ENCODE results near the gene ZDHHC8. TPM values are rescaled to one million over a fixed set of nuclear protein-coding genes. Genes with fewer than 3 reads are reported as not detected.
A peak's percentile ranks its signal among the peaks of the same experiment; 100 is the strongest.

Gene ZDHHC8
- total RNA-seq, 1 experiment from 2014 or later = 7.8 TPM

DNA sequence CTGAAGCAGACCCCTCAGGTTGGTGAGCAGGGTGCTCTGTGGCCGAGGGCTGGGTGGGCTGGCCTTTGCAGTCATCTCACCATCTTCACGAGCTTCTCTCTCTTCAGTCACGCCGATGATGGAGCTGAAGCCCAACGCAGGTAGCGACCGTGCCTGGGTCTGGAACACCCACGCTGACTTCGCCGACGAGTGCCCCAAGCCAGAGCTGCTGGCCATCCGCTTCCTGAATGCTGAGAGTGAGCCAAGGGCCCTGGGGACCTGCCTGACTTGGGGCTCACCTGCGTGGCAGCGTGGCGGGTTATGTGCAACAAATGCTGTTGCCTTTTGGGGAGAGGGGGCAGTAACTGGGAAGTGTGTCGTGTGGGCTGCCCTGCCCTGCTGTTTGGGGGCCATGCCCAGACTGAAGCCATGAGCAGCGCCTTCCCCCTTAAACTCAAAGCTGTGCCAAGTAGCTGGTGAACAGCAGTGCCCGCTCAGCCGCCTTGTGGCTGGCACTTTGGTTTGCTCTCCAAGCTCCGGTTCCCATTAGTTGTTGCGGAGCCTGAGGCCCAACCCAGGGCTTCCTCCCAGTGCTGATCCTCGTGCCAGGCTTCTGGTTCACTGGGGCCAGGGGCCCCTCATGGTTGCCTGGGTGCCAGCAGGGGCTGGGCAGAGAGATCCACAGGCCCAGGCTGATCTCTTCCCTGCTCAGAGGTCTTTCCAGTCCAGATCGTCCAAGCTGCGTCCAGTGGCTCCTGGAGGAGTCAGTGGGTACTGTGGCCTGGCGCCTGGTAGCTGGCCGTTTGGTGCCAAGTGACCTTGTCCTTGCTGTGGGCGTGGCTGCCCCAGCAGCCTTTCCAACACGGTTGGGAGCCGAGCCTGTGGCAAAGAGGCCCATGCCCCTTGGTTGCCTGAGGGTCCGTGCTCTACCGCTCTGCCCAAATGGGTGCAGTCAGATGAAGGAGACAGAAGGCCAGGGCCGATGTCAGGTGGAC is 6.1 kb upstream of the ZDHHC8 start:
- DNase-seq (ENCODE audit: low spot score) = no peak
- in situ Hi-C loops (cut with HindIII; ENCODE audit: low sequenced_read_pairs) = no loop called here

DNA sequence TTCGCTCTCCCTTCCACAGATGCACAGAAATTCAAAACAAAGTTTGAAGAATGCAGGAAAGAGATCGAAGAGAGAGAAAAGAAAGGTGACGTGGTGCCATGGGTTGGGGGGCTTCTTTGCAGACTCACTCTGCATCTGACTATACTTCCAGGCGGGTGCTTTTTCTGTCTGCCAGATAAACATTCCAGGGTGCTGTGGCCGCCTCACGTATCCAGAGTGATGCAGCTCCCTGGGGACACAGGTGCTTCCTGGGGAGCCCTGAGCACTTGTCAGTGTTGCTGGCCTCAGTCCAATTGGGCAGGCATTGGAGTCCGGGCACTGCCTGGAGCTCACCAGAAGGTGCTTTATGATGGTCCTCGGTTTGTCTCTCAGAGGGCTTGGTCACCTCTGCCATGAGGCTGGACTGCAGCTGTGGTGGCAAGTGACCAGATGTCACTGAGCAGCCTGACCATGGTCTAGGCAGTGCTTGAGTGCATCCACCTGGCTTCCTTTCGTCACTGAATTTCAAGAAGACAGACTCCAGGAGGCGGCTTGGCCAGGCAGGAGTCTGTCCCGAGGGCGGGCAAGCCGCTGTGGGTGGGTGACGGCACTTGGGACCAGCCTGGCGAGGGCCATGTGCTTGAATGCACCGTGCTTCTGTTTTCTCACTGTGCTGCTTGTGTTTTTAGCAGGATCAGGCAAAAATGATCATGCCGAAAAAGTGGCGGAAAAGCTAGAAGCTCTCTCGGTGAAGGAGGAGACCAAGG is 5.1 kb upstream of the ZDHHC8 start:
- in situ Hi-C loops (cut with HindIII; ENCODE audit: low sequenced_read_pairs) = no loop called here
- DNase-seq (ENCODE audit: low spot score) = no peak

DNA sequence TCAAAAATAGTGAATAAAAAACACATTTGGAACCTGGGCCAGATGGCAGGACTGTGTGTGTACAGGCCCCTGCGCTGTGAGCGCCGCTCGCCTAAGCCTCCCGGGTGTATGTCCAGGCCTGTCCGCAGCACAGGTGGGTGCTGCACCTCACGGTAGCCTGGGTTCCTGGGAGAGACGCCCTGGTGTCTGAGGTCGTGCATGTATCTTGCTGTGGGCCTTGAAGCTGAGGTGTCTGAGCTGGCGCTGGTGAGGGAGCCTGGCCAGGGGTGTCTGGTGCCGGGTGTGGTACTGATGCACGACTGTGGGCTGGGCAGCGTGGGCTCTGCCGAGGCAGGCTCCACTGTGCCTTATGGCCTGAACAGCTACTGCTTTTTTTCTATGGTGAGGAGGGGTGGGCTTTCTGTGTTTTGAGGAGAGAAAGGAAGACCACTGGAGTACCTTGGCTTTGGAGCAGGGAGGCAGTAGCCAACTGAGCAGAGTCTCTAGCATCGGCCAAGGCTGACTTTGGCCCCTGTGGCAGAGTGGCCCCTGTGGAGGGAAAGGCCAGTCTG is 4.2 kb upstream of the ZDHHC8 start:
- no peak for DNase-seq (ENCODE audit: low spot score)
- in situ Hi-C loops (cut with HindIII; ENCODE audit: low sequenced_read_pairs) = no loop called here

DNA sequence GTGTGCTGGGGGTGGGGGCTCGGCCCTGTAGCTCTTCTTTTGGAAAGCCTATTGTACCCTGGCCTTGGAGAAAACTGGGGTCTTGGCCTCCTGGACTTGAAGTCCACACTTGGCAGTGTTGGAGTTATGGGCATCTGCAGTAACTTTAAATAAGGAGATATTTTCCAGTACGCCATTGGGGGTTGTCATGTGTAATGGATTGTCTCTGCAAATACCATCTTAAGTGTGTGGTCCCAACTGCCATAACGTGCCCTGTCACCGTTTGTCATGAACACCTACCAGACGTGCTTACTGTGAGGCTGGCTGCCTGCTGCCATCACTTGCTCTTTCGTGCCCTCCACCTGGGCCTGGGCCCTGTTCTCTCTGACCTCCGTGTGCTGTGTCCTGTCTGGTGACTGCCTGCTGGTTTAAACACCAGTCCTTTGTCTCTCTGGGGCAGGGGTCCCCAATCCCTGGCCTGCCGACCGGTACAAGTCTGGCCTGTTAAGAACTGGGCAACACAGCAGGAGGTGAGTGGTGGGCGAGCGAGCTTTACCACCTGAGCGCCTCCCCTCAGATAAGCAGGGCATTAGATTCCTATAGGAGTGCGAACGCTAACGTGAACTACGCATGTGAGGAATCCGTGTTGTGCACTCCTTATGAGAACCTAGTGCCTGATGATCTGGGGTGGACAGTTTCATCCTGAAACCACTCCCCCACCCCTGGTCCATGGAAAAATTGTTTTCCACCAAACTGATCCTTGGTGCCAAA is 3.6 kb upstream of the ZDHHC8 start:
- in situ Hi-C loops (cut with HindIII; ENCODE audit: low sequenced_read_pairs) = no loop called here
- DNase-seq (ENCODE audit: low spot score) = no peak

DNA sequence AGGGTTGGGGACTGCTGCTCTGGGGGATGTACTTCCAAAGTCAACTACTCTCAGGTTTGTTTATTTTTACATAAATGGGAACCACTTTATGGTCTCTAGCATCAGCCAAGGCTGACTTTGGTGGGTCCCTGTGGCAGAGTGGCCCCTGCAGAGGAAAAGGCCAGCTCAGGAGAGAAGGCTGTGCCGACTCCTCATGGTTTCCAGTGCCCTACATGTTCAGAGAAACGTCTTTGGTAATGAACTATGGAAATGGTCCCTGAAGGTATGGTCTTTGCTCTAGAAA is 3.0 kb upstream of the ZDHHC8 start:
- no peak for DNase-seq (ENCODE audit: low spot score)
- in situ Hi-C loops (cut with HindIII; ENCODE audit: low sequenced_read_pairs) = no loop called here

DNA sequence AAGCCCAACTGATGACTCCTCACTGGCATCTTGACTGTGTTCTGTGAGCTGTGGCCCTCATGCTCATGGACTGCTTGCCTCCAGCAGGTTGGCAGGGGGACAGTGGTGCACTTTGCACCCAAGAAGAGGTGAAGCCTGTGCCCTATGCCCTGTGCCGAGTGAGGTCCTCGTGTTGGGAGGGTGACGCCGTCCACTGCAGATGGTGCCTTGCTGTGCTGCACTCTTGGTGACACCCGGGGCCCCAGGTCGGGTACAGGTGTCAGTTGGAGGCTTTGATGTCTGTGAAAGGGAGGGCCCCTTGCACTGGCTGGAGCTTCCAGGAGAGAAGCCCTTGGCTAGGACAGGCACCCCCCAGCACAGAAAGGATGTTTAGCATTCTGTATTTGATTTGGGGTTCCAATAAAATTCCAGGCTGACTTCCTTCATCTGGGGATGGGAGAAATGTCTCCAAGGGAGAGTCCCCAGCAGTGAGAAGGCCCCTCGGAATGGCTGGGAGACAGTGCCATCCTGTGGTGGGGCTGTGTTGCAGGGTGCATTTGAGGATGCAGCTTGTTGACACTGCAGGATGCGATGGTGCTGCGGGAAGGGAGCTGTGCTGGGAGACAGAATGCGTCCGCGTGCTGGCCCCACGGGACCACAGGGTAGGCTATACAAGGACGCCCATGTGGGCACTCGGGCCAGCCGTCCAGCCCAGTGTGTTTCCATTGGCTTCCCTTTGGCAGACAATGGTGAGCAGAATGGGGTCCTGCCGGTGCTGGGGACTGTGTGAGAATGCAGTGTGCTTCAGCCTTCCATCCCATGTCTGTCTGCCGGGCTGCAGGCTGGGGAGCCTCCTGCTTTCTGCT is 2.5 kb upstream of the ZDHHC8 start:
- peak; percentile 70 for DNase-seq (ENCODE audit: low spot score)
- in situ Hi-C loops (cut with HindIII; ENCODE audit: low sequenced_read_pairs) = no loop called here

DNA sequence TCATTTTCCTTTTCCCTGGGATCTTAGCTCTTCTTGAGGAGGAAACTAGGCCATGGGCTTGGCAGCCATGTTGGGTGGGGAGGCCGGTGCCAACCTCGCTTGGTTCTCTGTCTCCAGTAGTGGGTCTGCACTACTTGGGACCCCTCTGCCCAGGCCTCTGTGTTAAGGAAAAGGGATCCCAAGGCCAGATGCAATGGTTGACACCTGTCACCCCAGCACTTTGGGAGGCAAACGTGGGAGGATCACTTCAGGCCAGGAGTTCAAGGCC is 1.9 kb upstream of the ZDHHC8 start:
- no peak for DNase-seq (ENCODE audit: low spot score)
- in situ Hi-C loops (cut with HindIII; ENCODE audit: low sequenced_read_pairs) = no loop called here

DNA sequence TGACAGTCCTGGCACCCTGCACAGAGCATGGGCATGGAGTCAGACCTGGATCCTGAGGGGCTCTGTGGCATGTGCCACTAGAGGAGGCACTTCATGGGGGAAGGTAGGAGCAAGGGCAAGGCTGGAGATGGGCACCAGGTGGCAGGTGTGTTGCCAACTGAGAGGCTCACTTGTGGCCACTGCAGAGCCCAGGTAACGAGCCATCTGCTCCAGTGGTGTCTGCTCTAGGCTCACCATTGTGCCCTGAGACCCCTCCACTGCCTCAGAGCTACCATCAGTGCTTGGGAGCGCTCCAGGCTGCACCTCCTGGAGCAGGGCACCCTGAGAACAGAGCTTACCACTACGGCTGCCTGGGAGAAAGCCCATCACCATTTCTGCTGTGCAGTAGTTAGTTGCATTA is 1.3 kb upstream of the ZDHHC8 start:
- in situ Hi-C loops (cut with HindIII; ENCODE audit: low sequenced_read_pairs) = no loop called here
- DNase-seq (ENCODE audit: low spot score) = peak; percentile 53

DNA sequence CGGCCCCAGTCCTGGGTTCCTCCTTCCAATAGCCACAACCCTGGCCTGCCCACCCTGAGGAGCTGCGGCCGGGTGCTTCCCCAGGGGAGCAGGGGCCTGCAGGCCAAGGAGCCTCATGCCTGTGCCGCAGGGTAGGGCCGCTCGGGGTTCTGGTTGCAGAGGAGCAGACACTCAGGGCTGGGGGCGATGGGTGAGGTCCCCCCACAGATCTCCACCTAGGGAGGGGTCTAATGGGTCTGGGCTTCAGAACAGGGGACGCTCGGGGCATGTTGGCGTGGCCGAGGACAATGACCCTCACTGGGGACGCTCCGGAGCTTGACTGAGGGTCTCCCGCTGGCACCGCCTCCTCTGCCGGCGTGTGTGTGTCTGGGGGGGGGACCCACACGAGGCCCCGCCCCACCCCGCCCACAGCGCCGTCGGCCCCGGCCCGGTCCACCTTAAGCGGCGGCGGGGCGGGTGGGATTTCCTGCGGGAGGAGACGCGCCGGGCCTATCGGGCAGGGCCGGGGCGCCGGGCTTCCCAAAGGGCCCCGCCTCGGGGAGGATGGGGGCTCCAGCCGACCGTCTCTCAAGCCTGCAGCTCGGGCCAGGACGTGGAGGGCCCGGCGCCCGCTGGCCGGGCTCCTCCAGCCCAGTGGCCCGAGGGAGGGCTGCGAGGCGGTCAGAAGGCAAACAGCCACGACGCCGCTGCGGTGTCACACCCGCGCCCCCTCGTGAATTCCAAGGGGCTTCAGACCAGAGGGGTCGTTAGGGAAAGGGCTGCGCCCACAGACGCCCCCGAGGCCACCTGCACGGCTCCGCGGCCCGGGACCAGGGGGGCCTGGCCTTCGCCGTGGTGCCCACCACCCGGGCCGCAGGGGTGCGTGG is 640 bp upstream of the ZDHHC8 start:
- DNase-seq (ENCODE audit: low spot score) = peak; percentile 89
- in situ Hi-C loops (cut with HindIII; ENCODE audit: low sequenced_read_pairs) = no loop called here

DNA sequence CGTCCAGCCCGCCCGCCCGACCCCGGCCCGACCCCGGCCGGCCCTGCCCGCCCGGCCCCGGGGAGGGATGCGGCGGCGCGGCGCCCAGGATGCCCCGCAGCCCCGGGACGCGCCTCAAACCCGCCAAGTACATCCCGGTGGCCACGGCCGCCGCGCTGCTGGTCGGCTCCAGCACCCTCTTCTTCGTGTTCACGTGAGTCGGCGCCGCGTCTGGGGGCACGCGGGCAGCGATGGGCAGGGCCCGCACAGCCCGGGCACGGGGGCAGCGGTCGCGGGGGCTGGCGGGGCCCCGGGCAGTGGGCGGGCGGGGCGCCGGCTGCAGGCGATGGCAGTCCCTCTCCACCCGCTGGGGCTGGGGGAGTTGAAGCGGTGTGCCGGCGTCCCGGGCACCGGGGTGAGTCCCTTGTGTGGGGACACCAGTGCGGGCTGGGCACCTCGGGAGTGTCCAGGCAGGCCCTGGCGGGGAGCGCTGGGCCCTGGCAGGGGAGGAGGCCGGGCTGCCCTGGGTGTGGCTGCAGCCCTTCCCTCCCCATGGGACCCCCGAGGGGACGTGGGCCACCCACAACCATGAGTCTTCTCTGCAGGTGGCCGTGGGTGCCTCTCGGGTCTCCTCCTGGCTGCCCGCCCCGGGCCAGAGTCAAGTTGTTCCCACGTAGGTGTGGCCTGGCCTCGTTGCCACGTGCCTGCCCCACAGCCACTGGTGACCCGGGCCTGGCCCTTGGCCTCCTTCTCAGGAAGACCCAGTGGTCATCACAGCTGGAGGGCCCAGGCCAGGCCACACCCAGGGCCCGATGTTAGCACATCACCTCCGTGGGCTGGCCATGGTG is 468 bp downstream of the ZDHHC8 start:
- DNase-seq (ENCODE audit: low spot score) = no peak

DNA sequence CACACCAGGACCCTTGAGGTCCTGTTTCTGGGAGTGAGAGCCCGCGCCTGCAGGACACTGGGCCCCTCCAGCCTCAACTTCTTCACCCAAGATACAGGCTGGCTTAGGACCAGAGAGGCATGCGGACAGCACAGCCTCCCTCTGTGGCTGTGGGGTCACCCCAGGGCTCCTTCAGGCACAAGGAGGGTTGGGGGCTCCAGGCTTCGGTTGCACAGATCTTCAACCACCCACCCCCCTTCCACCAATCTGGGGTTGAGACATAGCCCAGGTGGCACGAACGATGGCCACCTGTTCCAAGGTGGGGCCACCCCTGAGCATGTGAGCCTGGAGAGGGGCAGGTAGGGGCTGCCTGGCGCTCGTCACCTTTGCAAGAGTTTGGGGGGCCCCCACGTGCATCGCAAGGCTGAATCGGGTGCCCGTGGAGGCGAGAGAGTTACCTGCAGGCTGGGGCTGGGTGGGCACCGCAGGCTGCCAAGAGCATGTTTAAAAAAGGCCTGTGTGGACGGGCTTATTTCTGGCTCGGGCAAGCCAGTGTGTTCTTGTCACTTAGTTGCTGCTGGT is 1.2 kb downstream of the ZDHHC8 start:
- in situ Hi-C loops (cut with HindIII; ENCODE audit: low sequenced_read_pairs) = no loop called here
- DNase-seq (ENCODE audit: low spot score) = no peak

More for the DNA sequence above, 468 bp downstream of the ZDHHC8 start:
- in situ Hi-C loops (cut with HindIII; ENCODE audit: low sequenced_read_pairs) = no loop called here

DNA sequence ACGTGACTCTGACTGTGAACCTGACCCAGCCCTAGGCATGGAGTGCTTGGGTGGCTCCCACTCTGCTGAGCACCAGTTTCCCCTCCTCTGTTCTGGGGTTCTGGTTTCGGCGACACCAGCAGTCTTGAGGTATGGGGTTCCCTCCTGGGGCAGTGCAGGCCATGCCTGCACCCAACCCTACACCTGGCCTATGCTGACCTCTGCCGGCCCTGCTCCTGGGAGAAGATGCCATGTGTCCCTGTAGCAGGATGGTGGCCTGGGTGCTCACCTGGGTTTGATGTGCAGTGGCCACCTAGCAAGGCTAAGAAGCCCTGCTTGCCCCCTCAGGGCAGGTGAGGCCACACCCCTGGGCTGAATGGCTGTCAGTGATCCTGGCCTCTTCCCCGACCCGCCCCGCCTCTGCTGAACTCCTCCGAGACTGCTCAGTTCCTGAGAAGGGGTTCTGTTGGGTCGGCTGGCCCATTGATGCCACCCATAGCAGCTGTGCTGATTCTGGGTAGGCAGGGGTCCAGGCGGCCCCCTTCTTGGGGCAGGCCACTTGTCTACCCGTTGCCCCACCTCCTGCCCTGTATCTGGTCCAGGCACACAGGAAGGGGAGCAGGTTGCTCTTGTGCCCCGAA is 2.4 kb downstream of the ZDHHC8 start:
- no peak for DNase-seq (ENCODE audit: low spot score)
- in situ Hi-C loops (cut with HindIII; ENCODE audit: low sequenced_read_pairs) = no loop called here

DNA sequence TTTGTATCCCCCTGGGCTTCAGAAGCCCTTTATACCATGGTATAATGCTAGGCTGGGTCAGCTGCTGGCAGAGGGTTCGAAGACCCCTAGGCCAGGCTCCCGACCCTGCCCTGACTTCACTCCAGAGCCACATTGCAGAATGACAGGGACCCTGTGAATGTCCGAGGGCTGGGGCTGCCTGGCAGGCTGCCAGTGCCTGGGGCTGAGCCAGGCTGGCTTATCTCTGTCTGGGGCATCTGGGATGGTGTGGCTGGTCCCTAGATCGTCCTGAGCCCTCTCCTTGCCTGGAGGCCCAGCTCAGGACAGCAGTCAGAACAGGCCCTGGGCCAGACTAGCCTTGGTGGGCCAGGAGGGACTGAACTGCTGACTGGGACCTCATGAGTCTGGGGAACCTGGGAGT is 3.7 kb downstream of the ZDHHC8 start:
- DNase-seq (ENCODE audit: low spot score) = no peak
- in situ Hi-C loops (cut with HindIII; ENCODE audit: low sequenced_read_pairs) = no loop called here

DNA sequence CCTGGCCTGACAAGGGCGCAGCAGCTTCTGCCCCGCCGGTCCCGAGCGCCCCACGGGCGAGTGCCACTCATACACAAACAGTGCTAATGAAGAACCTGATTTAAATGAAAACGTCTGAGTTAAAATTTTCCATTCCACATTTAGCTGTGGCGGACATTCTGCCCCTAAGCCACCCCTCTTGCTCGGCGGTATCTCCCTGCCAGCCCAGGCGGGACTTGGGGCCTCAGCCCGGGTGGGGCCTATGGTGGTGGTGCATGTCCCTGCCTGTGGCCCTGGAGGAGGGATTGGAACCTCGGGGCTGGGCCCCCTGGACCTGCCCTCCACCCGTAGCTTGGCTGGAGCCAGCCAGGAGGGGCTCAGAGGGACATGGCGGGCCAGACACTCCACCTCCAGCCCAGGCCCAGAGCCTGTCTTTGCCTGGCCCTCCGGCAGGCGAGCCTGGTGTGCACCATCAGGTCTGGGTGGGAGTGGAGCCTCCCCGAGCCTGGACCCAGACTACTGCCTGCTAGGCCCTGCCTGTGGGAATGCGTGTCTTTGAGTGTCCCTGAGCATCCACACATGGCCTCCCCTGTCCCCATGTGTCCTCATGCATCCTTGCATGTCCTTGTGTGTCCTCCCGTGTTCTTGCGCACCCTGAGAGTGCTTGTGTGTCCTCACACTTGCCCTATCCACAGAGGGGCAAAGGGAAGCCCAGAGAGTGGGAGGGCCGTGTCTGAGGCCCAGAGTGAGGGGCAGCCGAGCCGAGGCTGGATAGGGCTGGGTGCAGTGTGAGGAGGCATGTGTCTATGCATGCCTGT is 4.4 kb downstream of the ZDHHC8 start:
- in situ Hi-C loops (cut with HindIII; ENCODE audit: low sequenced_read_pairs) = no loop called here
- no peak for DNase-seq (ENCODE audit: low spot score)

DNA sequence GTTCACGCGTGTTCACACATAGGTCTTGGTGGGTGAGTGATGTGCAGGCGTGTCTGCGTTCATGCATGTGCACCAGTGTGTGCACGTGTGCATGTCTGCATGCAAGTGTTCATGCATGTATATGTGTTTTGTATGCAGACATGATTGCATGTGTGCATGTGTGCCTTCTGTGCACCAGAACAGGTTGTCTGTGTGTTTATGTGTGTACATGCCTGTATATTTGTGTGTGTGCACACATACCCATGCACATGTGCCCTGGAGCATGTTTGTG is 4.9 kb downstream of the ZDHHC8 start:
- in situ Hi-C loops (cut with HindIII; ENCODE audit: low sequenced_read_pairs) = no loop called here
- DNase-seq (ENCODE audit: low spot score) = no peak

DNA sequence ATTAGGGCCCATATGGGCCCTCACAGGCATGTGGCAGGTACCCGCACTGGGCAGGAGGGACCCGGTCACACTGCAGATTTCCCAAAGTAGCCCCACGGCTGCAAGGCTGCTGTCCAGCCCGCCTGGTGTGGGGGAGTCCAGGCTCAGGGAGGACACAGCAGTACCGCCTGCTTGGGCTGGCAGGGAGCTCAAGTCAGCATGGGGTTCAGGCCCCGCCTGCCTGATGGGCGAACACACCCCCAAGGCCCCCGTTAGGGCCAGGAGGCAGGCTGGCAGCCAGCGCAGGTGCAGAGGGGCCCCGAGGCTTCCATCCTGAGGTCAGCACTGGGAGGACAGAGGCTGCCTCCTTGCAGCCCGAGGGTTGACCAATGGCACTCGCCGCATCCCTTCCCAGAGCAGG is 5.5 kb downstream of the ZDHHC8 start:
- in situ Hi-C loops (cut with HindIII; ENCODE audit: low sequenced_read_pairs) = no loop called here
- DNase-seq (ENCODE audit: low spot score) = no peak
